Panc1 (cell line): ENCODE data around the gene AGA. TPM values are rescaled to one million over a fixed set of nuclear protein-coding genes. Genes with fewer than 3 reads are reported as not detected.

ENCODE experiments used
- ATAC-seq: fragments of 200-7000 bp; cut with Tn5 transposase; 2 replicates; pipeline ENCODE4 v1.9.1; 2020; ENCODE audit warnings: mild to moderate bottlenecking, moderate library complexity
- BruUV-seq: library from RNA; stranded (reverse); fragments of 400-500 nt; replicated peaks from 2 replicates; lab custom pipeline; 2021; lab: Mats Ljungman, UMichigan
- CTCF ChIA-PET: fragments of 300-600 bp; sonication (Branson Sonifier 250); formaldehyde crosslinking; loops from one replicate; lab custom pipeline; 2022; ENCODE audit warnings: antibody characterized with exemption; lab: Charles Lee
- POLR2A ChIA-PET: fragments of 300-600 bp; sonication (Branson Sonifier 250); formaldehyde crosslinking; loops from one replicate; lab custom pipeline; 2022; ENCODE audit warnings: antibody characterized with exemption; lab: Charles Lee
- DNase-seq: peaks from one replicate; pipeline ENCODE4 v3.0.0-alpha.2; 2010; ENCODE audit warnings: low read depth, low spot score
- H3K27ac ChIP-seq: 2 replicates; pipeline ENCODE4 v1.5.1; 2011; ENCODE audit warnings: mild to moderate bottlenecking, low read length, inconsistent platforms
- H3K27me3 ChIP-seq: fragments of 200-500 bp; sonication (Bioruptor generic); 2 replicates; pipeline ENCODE4 v1.6.0; 2014; ENCODE audit warnings: low read length, inconsistent platforms; ENCODE audit not compliant: control insufficient read depth, insufficient read depth
- H3K36me3 ChIP-seq: fragments of 200-500 bp; sonication (Bioruptor generic); 2 replicates; pipeline ENCODE4 v1.5.1; 2014; ENCODE audit warnings: inconsistent platforms, mild to moderate bottlenecking, low read length, moderate library complexity; ENCODE audit not compliant: control insufficient read depth, insufficient read depth
- H3K4me1 ChIP-seq: 2 replicates; pipeline ENCODE4 v1.5.1; 2011; ENCODE audit warnings: inconsistent platforms, mild to moderate bottlenecking, low read length, moderate library complexity; ENCODE audit not compliant: control insufficient read depth, insufficient read depth
- H3K4me3 ChIP-seq, 2 experiments: 2 replicates each; pipeline ENCODE4 v1.5.1; 2011 to 2012; ENCODE audit warnings: low read depth in 2 of 2, low read length in 2 of 2, mild to moderate bottlenecking in 2 of 2, inconsistent platforms in 1 of 2, moderate library complexity in 1 of 2
- H3K9me3 ChIP-seq: fragments of 200-500 bp; sonication (Bioruptor generic); 2 replicates; pipeline ENCODE4 v1.5.1; 2014; ENCODE audit warnings: low read depth, mild to moderate bottlenecking, inconsistent platforms, low read length, moderate library complexity; ENCODE audit not compliant: control insufficient read depth, insufficient read depth
- POLR2AphosphoS5 ChIP-seq: IDR thresholded peaks from 2 replicates; pipeline ENCODE4 v1.6.1; 2012; ENCODE audit warnings: mild to moderate bottlenecking, low read depth, low read length, moderate library complexity
- SIN3A ChIP-seq: IDR thresholded peaks from 2 replicates; pipeline ENCODE4 v1.6.1; 2012; ENCODE audit warnings: low read depth, mild to moderate bottlenecking, low read length, moderate library complexity, borderline replicate concordance; ENCODE audit not compliant: insufficient read depth
- TCF7L2 ChIP-seq: IDR thresholded peaks from 2 replicates; pipeline ENCODE4 v1.6.1; 2011; ENCODE audit warnings: mild to moderate bottlenecking, low read depth, low read length, inconsistent platforms
- in situ Hi-C: cut with HindIII; loops from 2 replicates; pipeline ENCODE4 v1.10.0; 2016; ENCODE audit warnings: low sequenced_read_pairs, low pct_unique_long_range_greater_than_20kb
- intact Hi-C: fragments of 100-400 bp; cut with micrococcal nuclease; formaldehyde crosslinking; loops from one replicate; pipeline ENCODE4 v1.10.0; 2022; ENCODE audit not compliant: unreplicated experiment
- total RNA-seq: library from RNA; stranded (reverse); gene quantifications from one replicate; pipeline ENCODE4 v1.2.1, GENCODE V29; 2021; ENCODE audit not compliant: unreplicated experiment
- TF ChIP-seq, protein P1 (sequence below), 2 experiments: IDR thresholded peaks; 2 replicates each; pipeline ENCODE4 v1.6.1; 2011 to 2012; ENCODE audit warnings: low read depth in 2 of 2, control low read depth in 1 of 2, low read length in 1 of 2, mild to moderate bottlenecking in 1 of 2, moderate library complexity in 1 of 2; ENCODE audit not compliant: insufficient read depth in 1 of 2
- TF ChIP-seq, protein P2 (sequence below): fragments of 450-650 bp; IDR thresholded peaks from 2 replicates; pipeline ENCODE4 v1.5.1; 2017; ENCODE audit warnings: mild to moderate bottlenecking

AGA gene
- total RNA-seq, 1 experiment from 2014 or later = 15.4 TPM

DNA sequence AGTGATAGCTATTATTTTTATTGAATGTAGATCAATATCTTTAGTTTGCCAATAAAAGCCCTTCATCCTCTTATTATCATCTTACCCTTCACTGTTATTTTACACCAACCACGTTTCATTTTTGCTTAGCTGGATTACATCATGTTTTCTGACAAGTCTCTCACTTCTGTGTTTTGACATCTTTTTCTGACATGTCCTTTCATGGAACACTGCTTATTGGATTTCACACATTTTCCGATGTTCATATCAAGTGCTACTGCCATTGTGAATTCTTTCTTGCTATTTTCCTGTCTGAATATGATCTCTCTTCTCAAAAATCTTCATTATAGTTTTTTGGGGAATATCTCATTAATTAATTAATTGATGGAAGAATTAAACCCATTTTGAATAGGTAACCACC lies 48.5 kb upstream of the AGA start:
- Histone ChIP-seq H3K4me1 (no peaks in the 10 kb centered on the region), H3K27me3 (no peaks in the 10 kb centered on the region), H3K9me3 (no peaks in the 10 kb centered on the region), H3K4me3 (no peak overlapping the region), H3K36me3 (no peaks in the 10 kb centered on the region), H3K27ac (no peak overlapping the region)
- in situ Hi-C loops (no loop called here), intact Hi-C loops (no loop called here)
- ChIA-PET CTCF (no interaction called here), POLR2A (no interaction called here)
- DNase-seq = no peak
- no peak for ATAC-seq
- BruUV-seq = no TSS peak
- TF ChIP-seq, protein P1, sequence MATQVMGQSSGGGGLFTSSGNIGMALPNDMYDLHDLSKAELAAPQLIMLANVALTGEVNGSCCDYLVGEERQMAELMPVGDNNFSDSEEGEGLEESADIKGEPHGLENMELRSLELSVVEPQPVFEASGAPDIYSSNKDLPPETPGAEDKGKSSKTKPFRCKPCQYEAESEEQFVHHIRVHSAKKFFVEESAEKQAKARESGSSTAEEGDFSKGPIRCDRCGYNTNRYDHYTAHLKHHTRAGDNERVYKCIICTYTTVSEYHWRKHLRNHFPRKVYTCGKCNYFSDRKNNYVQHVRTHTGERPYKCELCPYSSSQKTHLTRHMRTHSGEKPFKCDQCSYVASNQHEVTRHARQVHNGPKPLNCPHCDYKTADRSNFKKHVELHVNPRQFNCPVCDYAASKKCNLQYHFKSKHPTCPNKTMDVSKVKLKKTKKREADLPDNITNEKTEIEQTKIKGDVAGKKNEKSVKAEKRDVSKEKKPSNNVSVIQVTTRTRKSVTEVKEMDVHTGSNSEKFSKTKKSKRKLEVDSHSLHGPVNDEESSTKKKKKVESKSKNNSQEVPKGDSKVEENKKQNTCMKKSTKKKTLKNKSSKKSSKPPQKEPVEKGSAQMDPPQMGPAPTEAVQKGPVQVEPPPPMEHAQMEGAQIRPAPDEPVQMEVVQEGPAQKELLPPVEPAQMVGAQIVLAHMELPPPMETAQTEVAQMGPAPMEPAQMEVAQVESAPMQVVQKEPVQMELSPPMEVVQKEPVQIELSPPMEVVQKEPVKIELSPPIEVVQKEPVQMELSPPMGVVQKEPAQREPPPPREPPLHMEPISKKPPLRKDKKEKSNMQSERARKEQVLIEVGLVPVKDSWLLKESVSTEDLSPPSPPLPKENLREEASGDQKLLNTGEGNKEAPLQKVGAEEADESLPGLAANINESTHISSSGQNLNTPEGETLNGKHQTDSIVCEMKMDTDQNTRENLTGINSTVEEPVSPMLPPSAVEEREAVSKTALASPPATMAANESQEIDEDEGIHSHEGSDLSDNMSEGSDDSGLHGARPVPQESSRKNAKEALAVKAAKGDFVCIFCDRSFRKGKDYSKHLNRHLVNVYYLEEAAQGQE (IDR thresholded peaks at IDR 0.05; ENCODE audit: insufficient read depth in 1 of 2, low read depth in 2 of 2, low read length in 1 of 2) = no peak
- TF ChIP-seq, protein P2, sequence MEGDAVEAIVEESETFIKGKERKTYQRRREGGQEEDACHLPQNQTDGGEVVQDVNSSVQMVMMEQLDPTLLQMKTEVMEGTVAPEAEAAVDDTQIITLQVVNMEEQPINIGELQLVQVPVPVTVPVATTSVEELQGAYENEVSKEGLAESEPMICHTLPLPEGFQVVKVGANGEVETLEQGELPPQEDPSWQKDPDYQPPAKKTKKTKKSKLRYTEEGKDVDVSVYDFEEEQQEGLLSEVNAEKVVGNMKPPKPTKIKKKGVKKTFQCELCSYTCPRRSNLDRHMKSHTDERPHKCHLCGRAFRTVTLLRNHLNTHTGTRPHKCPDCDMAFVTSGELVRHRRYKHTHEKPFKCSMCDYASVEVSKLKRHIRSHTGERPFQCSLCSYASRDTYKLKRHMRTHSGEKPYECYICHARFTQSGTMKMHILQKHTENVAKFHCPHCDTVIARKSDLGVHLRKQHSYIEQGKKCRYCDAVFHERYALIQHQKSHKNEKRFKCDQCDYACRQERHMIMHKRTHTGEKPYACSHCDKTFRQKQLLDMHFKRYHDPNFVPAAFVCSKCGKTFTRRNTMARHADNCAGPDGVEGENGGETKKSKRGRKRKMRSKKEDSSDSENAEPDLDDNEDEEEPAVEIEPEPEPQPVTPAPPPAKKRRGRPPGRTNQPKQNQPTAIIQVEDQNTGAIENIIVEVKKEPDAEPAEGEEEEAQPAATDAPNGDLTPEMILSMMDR = no peak
- TF ChIP-seq SIN3A = no peak
- TF ChIP-seq TCF7L2 = no peak
- TF ChIP-seq POLR2AphosphoS5 = no peak

DNA sequence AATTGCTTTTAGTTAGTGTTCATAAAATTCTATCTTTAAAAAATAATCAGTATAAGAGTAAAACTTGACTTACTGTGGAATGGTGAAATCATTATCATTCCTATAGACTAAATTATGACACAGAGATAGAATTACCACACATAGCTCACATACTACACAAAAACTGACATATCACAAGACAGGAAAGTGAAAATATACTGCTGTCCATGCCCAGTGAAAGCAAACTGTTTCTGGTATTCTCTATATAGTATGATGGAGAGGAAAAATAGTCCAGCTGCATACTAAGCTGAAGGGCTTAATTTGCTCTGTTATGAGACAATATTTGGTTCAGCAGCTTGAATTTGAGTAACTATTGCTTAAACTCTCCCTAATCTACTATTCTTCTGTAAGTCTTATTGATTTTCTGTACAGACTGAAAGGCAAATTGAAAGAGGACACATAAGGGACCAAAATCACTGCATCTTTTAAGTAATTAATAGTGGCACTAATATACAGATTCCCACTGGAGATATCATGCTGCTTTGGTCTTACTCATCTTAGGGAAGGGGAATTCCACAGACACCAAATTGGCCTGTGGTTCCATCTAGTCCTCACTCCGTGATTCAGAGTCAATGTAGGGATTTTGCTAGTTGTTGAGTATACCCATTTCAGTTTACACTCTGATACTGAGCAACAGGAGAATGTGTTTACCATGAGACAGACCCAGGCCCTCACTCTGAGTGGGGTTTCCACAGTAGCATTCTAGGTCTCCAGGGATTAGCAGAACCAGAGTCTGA lies 47.4 kb upstream of the AGA start:
- DNase-seq (no peak), ATAC-seq (no peak)
- no TSS peak for BruUV-seq
- Histone ChIP-seq H3K4me3 (no peak overlapping the region), H3K27ac (no peak overlapping the region), H3K9me3 (no peaks in the 10 kb centered on the region), H3K4me1 (no peaks in the 10 kb centered on the region), H3K27me3 (no peaks in the 10 kb centered on the region), H3K36me3 (no peaks in the 10 kb centered on the region)
- intact Hi-C loops = no loop called here
- POLR2A ChIA-PET = no interaction called here
- CTCF ChIA-PET = no interaction called here
- TF ChIP-seq, protein P2 = no peak
- TF ChIP-seq, protein P1 (IDR thresholded peaks at IDR 0.05; ENCODE audit: insufficient read depth in 1 of 2, low read depth in 2 of 2, low read length in 1 of 2) = no peak
- TF ChIP-seq SIN3A (no peak), TCF7L2 (no peak), POLR2AphosphoS5 (no peak)
- in situ Hi-C loops = no loop called here
